Right lobe of liver (tissue), 6 donors: ENCODE data around the gene SLC6A3. TPM values are rescaled to one million over a fixed set of nuclear protein-coding genes. Genes with fewer than 3 reads are reported as not detected.
A peak's percentile ranks its signal among the peaks of the same experiment; 100 is the strongest.

Source experiments
- ATAC-seq, 4 donors: fragments of 200-7000 bp; cut with Tn5 transposase; one replicate each; pipeline ENCODE4 v1.9.1; 2020; ENCODE audit warnings: mild to moderate bottlenecking in 4 of 4, moderate library complexity in 4 of 4
- DNase-seq, 3 donors: peaks; one replicate each; pipeline ENCODE4 v3.0.0-alpha.2; 2020
- H3K27ac ChIP-seq, 3 donors: fragments of 200-600 bp; one replicate each; pipeline ENCODE4 v1.8.0; 2022
- H3K27me3 ChIP-seq, 2 donors: fragments of 200-600 bp; one replicate each; pipeline ENCODE4 v1.8.0; 2022
- H3K36me3 ChIP-seq, 4 donors: fragments of 200-600 bp; sonication (generic) in 1 of 4; one replicate each; pipeline versions ENCODE4 v1.5.1 to v1.8.0; 2017 to 2022; ENCODE audit warnings: control low read depth in 1 of 4
- H3K4me1 ChIP-seq, 4 donors: fragments of 200-600 bp; sonication (generic) in 1 of 4; one replicate each; pipeline versions ENCODE4 v1.5.1 to v1.8.0; 2017 to 2022; ENCODE audit warnings: control low read depth in 1 of 4
- H3K4me3 ChIP-seq, 3 donors: fragments of 200-600 bp; one replicate each; pipeline ENCODE4 v1.8.0; 2022
- H3K9me3 ChIP-seq, 4 donors: fragments of 200-600 bp; sonication (generic) in 1 of 4; one replicate each; pipeline versions ENCODE4 v1.5.1 to v1.8.0; 2017 to 2022; ENCODE audit warnings: control low read depth in 1 of 4
- CTCF ChIP-seq, 4 donors: fragments of 200-600 bp in 3 of 4; fragments of 450-650 bp in 1 of 4; IDR thresholded peaks; one replicate each; pipeline versions ENCODE4 v1.5.1 to v1.8.0; 2016 to 2022; ENCODE audit warnings: antibody characterized with exemption in 4 of 4, mild to moderate bottlenecking in 2 of 4
- POLR2A ChIP-seq: fragments of 450-650 bp; IDR thresholded peaks from one replicate; pipeline ENCODE4 v1.6.1; 2017; ENCODE audit warnings: antibody characterized with exemption, mild to moderate bottlenecking
- WGBS: methylation state at CpG from one replicate; pipeline ENCODE4 v1.1.6; 2018; ENCODE audit warnings: low coverage, low lambda C conversion rate; ENCODE audit not compliant: insufficient coverage; ENCODE audit errors: missing lambda C conversion rate; 5-methylcytosine and 5-hydroxymethylcytosine counted together
- intact Hi-C, 2 donors: fragments of 100-400 bp; cut with DNase I; formaldehyde crosslinking; loops; one replicate each; pipeline versions ENCODE4 v1.11.2 to v1.14.1; 2022
- total RNA-seq, 6 experiments: library from RNA; depleted of rRNA in 2 of 6; stranded (reverse); fragments of >200 nt in 2 of 6; fragmentation: NEBNext Ultra II Directional in 3 of 6; extraction: Animal tissue kit (Norgen Biotek cat#: 25700) in 3 of 6; gene quantifications; one replicate each; pipeline versions ENCODE4 v1.1.0 to v1.2.4, GENCODE V29; 2016 to 2023
- donor health status: DM: no; HTN: yes; CAD: no.
- donor health status: DM: no; HTN: no; CAD: no.
- donor health status: DM: no; HTN: no; CAD: no.
- donor health status: DM: no; HTN: yes; CAD: no.
- donor health status: DM: no; HTN: yes; CAD: no.

The SLC6A3 gene
- total RNA-seq, 6 experiments from 2014 or later = not detected

- WGBS = 17% methylated on average over 12 of the region's 68 CpGs
- H3K4me3 ChIP-seq = no peak overlapping the region
- ATAC-seq = no peak
These were observed 665 bp downstream of the SLC6A3 start for GRCh38 chr5:1444361-1445189.

GRCh38 chr5:1443991-1444360 is 1.3 kb downstream of the SLC6A3 start:
- Histone ChIP-seq H3K4me1 (peaks cover 0 to 9% (median 0%) of the 10 kb centered on the region in 4 donors), H3K27ac (no peak overlapping the region), H3K9me3 (no peaks in the 10 kb centered on the region), H3K27me3 (peaks cover 10 to 26% of the 10 kb centered on the region in 2 donors), H3K4me3 (no peak overlapping the region), H3K36me3 (no peaks in the 10 kb centered on the region)
- intact Hi-C loops = no loop called here
- no peak for TF ChIP-seq CTCF (IDR thresholded peaks at IDR 0.05)
- no peak for TF ChIP-seq POLR2A
- WGBS = 93% methylated on average over 2 of the region's 15 CpGs
- DNase-seq (peak in 1 of 3 donors; percentile 26), ATAC-seq (no peak)

More at GRCh38 chr5:1444361-1445189, 665 bp downstream of the SLC6A3 start:
- peaks cover 0 to 9% (median 0%) of the 10 kb centered on the region in 4 donors for H3K4me1 ChIP-seq
- TF ChIP-seq POLR2A = no peak
- no peak for TF ChIP-seq CTCF (IDR thresholded peaks at IDR 0.05)
- DNase-seq = peak in 1 of 3 donors; percentile 39
- intact Hi-C loops = no loop called here
- H3K36me3 ChIP-seq = no peaks in the 10 kb centered on the region
- H3K27me3 ChIP-seq = peaks cover 10 to 26% of the 10 kb centered on the region in 2 donors
- no peaks in the 10 kb centered on the region for H3K9me3 ChIP-seq
- H3K27ac ChIP-seq = no peak overlapping the region

GRCh38 chr5:1443171-1443570 is 2.1 kb downstream of the SLC6A3 start:
- Histone ChIP-seq H3K36me3 (no peaks in the 10 kb centered on the region), H3K4me1 (peaks cover 0 to 9% (median 0%) of the 10 kb centered on the region in 4 donors), H3K27ac (no peak overlapping the region), H3K4me3 (no peak overlapping the region), H3K27me3 (peaks cover 10 to 26% of the 10 kb centered on the region in 2 donors), H3K9me3 (no peaks in the 10 kb centered on the region)
- peak in 1 of 3 donors; percentile 31 for DNase-seq
- no peak for ATAC-seq
- WGBS = 46% methylated on average over 7 of the region's 9 CpGs
- TF ChIP-seq CTCF (IDR thresholded peaks at IDR 0.05) (no peak), POLR2A (no peak)
- intact Hi-C loops = no loop called here

GRCh38 chr5:1442222-1443145 is 2.8 kb downstream of the SLC6A3 start:
- 57% methylated on average over 9 of the region's 36 CpGs for WGBS
- DNase-seq (peak in 1 of 3 donors; percentile 45), ATAC-seq (no peak)
- intact Hi-C loops = no loop called here
- peaks cover 10 to 26% of the 10 kb centered on the region in 2 donors for H3K27me3 ChIP-seq
- no peak overlapping the region for H3K27ac ChIP-seq
- peaks cover 0 to 9% (median 0%) of the 10 kb centered on the region in 4 donors for H3K4me1 ChIP-seq
- H3K4me3 ChIP-seq = no peak overlapping the region
- TF ChIP-seq CTCF (IDR thresholded peaks at IDR 0.05) (no peak), POLR2A (no peak)
- H3K9me3 ChIP-seq = no peaks in the 10 kb centered on the region
- no peaks in the 10 kb centered on the region for H3K36me3 ChIP-seq
